Fibroblast of pulmonary artery (primary cell): ENCODE results near the gene HK1.
A peak's percentile ranks its signal among the peaks of the same experiment; 100 is the strongest.

Source experiments
- DNase-seq: peaks from one replicate; pipeline ENCODE4 v3.0.0-alpha.2; 2010; ENCODE audit warnings: low read depth
- H3K4me3 ChIP-seq: replicated peaks from 2 replicates; pipeline ENCODE4 v1.5.1; 2011; ENCODE audit warnings: low read depth, mild to moderate bottlenecking, control low read depth, low read length, moderate library complexity
- CTCF ChIP-seq: IDR thresholded peaks from 2 replicates; pipeline ENCODE4 v1.5.1; 2011; ENCODE audit warnings: mild to moderate bottlenecking, control low read depth, low read length, inconsistent platforms; ENCODE audit errors: missing control alignments

HK1 gene

GRCh38 chr10:69391158-69391557, 112.9 kb downstream of the HK1 start:
- TF ChIP-seq CTCF: no peak
- H3K4me3 ChIP-seq: no peak overlapping the region
- DNase-seq: no peak

GRCh38 chr10:69392481-69393000, 114.2 kb downstream of the HK1 start:
- peak; percentile 98 for TF ChIP-seq CTCF
- peak; percentile 89 for DNase-seq

GRCh38 chr10:69394020-69394419, 115.7 kb downstream of the HK1 start:
- DNase-seq: no peak
- no peak for TF ChIP-seq CTCF

More at GRCh38 chr10:69392481-69393000, 114.2 kb downstream of the HK1 start:
- H3K4me3 ChIP-seq: no peak overlapping the region

GRCh38 chr10:69397972-69398371, 119.7 kb downstream of the HK1 start:
- TF ChIP-seq CTCF: no peak
- peak; percentile 83 for DNase-seq
- no peak overlapping the region for H3K4me3 ChIP-seq

More at GRCh38 chr10:69394020-69394419, 115.7 kb downstream of the HK1 start:
- H3K4me3 ChIP-seq: no peak overlapping the region

GRCh38 chr10:69398466-69398865, 120.2 kb downstream of the HK1 start:
- no peak for TF ChIP-seq CTCF
- DNase-seq: no peak

GRCh38 chr10:69400936-69401335, 122.6 kb downstream of the HK1 start:
- no peak for TF ChIP-seq CTCF
- no peak for DNase-seq
- H3K4me3 ChIP-seq: no peak overlapping the region

More at GRCh38 chr10:69398466-69398865, 120.2 kb downstream of the HK1 start:
- H3K4me3 ChIP-seq: no peak overlapping the region

- H3K4me3 ChIP-seq: no peak overlapping the region
- no peak for TF ChIP-seq CTCF
- DNase-seq: no peak
Observed at GRCh38 chr10:69401416-69401815, 123.1 kb downstream of the HK1 start.
